CD4-positive, alpha-beta T cell treated with Interleukin-12 subunit alpha and Interleukin-12 subunit beta, for 1 hour (primary cell): ENCODE results near the gene SEC11A.
A peak's percentile ranks its signal among the peaks of the same experiment; 100 is the strongest.

Source experiments
- DNase-seq: peaks from one replicate; pipeline ENCODE4 v3.0.0-alpha.2; 2020

SEC11A gene

DNA sequence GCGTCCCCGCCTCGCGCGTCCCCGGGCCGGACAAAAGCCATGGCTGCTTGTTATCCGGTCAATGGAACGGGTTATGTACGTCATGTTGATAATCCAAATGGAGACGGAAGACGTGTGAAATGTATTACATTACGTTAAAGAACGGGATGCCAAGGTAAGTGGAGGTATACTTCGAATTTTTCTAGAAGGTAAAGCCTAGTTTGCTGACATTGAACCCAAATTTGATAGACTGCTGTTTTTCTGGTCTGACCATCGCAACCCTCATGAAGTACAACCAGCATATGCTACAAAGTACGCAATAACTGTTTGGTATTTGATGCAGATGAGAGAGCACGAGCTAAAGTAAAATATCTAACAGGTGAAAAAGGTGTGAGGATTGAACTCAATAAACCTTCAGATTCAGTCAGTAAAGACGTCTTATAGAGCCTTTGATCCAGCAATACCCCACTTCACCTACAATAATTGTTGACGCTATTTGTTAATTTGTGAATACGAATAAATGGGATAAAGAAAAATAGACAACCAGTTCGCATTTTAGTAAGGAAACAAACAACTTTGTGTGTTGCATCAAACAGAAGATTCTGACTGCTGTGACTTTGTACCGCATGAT, 81.6 kb downstream of the SEC11A start:
- DNase-seq: peak; percentile 9

DNA sequence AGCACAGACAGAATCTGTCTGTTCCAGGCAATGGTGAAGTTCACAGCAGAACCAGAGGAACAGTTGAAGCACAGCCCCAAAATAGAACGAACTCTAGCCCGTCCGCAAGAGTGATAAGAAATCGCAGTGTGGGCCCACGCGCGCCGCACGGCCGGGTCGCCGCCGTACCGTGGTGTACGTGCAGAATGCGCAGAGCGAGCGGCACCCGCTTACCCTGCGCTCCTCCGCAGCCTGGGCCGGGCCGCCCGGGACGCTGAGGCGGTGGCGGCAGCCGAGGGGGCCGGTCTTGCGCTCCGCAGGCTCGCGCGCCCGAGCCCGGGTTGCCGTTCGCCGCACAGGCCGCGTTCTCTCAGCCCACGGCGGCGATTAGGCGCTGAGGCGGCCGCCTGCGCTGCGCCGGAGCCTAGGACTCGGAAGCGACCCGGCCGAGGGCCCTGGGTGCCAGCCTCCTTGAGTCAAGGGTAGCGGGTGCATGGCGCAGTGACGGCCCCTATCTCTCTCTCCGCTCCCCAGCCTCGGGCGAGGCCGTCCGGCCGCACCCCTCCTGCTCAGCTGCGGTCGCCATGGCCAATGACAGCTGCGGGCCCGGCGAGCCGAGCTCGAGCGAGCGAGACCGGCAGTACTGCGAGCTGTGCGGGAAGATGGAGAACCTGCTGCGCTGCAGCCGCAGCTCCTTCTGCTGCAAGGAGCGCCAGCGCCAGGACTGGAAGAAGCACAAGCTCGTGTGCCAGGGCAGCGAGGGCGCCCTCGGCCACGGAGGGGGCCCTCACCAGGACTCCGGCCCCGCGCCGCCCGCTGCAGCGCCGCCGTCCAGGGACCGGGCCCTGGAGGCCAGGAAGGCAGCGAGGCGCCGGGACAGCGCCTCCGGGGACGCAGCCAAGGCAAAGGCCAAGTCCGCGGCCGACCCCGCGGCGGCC, 82.4 kb downstream of the SEC11A start:
- DNase-seq: peak; percentile 65

DNA sequence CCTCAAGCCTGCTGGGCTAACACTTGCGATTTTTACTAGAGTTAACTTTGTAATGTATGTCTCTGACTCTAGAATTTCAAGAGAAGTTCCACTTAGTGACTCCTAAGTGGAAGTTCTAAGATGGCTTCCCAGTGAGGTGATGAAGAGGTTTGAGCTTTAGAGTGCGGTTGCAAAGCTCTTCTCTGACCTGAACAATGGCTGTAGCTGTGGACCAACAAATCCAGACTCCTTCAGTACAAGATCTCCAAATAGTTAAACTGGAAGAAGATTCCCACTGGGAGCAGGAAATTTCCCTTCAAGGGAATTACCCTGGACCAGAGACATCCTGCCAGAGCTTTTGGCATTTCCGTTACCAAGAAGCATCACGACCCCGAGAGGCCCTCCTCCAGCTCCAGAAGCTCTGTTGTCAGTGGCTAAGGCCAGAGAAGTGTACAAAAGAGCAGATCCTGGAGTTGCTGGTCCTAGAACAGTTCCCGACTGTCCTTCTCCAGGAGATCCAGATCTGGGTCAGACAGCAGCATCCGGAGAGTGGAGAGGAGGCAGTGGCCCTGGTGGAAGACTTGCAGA, 84.2 kb downstream of the SEC11A start:
- DNase-seq: no peak

DNA sequence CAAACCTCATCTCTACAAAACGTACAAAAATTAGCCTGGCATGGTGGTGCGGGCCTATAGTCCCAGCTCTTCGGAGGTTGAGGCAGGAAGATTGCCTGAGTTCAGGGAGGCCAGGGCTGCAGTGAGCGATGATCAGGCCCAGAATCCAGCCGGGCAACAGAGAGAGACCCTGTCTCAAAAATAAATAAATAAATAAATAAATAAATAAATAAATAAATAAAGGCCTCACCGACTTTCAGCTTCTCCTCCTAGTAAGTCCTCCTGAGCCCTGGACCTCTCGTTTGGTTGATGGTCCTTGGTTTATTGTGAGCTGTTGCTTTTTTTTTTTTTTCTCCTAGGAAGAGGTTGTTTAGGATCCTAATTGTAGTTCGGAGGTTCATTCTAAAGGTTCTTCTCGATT, 86.9 kb downstream of the SEC11A start:
- no peak for DNase-seq

DNA sequence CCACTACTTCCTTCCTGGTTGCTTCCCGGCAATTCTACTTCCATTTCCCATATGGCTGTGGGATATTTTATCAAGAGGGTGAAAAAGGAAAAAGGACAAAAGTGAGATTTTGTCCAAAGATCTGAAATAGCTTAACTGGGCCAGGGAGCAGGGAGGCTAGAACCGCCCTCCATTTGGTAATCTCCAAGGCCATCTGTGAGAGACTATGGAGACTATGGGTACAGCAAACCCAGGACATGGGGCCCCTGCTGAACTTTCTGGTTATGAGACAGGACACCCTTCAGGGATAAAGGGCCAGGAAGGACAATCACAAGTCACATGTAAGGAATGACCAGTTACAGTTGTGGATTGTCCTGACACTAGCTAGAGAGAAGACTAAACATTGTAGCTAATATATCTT, 90.8 kb downstream of the SEC11A start:
- DNase-seq: no peak

DNA sequence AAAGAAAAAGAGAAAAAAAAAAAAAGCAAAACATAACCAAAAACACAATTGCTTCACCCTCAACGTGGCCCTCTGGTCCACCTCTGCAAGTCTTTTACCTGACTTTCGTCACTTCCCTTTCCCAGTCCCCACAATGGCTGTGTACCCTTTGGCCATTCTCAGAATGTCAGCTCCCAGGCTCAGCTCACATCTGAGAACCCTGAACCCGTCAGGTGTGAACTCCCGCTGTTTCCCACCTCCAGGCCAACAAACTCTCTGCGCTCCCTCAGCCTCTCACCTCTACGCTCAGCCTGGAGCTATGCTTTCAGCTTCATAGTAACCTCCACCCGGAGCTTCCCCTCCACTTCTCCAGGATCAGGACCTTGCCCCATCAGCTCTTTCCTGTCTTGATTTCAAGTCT, 91.6 kb downstream of the SEC11A start:
- no peak for DNase-seq

DNA sequence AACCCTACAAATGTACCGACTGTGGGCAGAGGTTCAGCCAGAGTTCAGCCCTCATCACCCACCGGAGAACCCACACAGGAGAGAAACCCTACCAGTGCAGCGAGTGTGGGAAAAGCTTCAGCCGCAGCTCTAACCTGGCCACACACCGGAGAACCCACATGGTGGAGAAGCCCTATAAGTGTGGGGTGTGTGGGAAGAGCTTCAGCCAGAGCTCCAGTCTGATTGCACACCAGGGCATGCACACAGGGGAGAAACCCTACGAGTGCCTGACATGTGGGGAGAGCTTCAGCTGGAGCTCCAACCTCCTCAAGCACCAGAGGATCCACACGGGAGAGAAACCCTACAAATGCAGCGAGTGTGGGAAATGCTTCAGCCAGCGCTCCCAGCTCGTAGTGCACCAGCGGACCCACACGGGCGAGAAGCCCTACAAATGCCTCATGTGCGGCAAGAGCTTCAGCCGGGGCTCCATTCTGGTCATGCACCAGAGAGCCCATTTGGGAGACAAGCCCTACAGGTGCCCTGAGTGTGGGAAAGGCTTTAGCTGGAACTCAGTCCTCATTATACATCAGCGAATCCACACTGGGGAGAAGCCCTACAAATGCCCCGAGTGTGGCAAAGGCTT, 94.5 kb downstream of the SEC11A start:
- no peak for DNase-seq

DNA sequence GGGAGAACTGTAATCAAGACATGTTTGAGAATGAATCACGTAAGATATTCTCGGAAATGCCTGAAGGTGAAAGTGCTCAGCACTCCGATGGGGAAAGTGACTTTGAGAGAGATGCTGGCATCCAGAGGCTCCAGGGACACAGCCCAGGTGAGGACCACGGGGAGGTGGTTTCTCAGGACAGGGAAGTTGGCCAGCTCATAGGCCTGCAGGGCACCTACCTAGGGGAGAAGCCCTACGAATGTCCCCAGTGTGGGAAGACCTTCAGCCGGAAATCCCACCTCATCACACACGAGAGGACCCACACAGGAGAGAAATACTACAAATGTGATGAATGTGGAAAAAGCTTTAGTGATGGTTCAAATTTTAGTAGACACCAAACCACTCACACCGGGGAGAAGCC, 95.3 kb downstream of the SEC11A start:
- DNase-seq: no peak
